Measurements from ENCODE around the gene ST6GAL1.
"Not testable (repeated sequence)": the region's sequence is repeated elsewhere in the genome, so short reads cannot be mapped to it uniquely, and the experiment has no call there.

The ST6GAL1 gene, protein sequence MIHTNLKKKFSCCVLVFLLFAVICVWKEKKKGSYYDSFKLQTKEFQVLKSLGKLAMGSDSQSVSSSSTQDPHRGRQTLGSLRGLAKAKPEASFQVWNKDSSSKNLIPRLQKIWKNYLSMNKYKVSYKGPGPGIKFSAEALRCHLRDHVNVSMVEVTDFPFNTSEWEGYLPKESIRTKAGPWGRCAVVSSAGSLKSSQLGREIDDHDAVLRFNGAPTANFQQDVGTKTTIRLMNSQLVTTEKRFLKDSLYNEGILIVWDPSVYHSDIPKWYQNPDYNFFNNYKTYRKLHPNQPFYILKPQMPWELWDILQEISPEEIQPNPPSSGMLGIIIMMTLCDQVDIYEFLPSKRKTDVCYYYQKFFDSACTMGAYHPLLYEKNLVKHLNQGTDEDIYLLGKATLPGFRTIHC

DNA sequence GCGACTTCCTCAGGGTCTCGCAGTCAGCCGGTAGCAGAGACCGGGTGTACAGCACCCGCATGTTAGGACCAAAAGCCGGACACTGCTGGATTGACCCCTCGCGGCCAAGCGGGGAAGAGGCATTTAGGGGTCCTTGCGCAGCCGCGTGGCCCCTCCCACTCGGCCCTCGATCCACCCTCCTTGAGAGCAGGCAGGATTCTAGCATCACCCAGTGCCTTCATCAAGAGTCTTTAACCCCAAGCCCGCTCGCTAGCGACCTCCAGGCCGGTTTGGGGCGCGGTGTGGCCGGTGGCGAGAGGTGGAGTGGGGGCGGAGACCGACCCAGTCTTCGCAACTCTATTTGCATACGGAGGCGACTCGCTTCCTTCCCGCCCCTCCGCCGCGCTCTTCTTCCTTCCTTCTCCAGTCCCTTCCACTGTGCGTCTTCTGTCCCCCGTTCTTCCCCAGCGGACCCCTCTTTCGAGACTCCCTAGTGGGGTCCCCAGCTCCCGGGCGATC, at the start of gene ST6GAL1:
ST6GAL1 (plus strand) TSS at position 384 of the 498 bp plus-strand sequence. CDS start 112,178 bp downstream, outside the sequence.
- DNase-seq = no peak

DNA sequence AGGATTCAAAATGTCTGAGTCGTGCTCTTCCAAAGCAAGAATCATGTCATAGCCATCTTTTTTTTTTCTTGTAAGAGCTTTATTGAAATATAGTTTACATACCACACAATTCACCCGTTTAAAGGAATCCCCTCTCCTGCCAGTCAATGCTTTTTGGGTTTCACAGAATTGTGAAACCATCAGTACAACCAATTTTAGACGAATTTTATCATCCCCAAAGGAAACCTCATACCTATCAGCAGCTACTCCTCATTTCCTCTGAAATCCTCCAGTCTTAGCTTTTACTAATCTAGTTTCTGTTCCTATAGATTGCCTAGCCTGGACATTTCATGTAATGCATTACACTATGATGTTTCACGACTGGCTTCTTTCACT, 48.2 kb upstream of the ST6GAL1 start:
- no peak for DNase-seq

DNA sequence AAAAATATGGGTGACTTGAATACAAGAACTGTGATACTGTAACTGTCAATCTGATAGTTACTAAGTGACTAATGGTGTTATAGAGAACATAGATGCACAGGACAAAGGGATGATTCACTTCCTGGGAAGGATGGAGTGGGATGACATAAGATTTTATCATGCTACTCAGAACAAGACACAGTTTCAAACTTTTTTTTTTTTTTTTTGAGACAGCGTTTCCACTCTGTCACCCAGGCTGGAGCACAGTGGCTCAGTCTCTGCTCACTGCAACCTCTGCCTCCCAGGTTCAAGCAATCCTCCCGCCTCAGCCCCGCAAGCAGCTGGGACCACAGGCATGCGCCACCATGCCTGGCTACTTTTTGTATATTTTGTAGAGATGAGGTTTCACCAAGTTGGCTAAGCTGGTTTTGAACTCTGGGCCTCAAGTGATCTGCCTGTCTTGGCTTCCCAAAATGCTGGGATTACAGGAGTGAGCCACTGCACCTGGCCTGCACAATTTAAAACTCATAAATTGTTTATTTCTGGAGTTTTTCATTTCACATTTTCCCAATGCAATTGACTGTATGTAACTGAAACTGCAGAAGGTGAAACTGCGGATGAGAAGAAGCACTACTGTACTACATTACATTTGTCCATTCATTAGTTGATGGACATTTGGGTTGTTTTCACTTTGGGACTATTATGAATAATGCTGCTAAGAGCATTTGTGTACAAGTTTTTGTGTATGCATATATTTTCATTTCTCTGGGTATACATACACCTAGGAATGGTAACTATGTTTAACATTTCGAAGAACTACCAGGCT, 47.2 kb upstream of the ST6GAL1 start:
- no peak for DNase-seq

DNA sequence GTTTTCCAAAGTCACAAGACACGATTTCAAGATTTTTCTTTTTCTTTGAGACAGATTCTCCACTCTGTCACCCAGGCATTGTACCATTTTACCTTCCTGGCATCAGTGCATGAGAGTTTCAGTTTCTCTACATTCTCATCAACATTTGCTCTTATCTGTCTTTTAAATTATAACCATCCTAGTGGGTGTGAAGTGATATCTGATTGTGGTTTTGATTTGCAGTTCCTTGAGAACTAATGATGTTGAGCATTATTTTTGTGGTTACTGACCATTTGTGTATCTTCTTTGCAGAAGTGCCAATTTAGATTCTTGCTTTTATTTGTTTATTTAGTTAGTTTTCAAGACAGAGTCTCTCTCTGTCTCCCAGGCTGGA, 46.7 kb upstream of the ST6GAL1 start:
- no peak for DNase-seq

DNA sequence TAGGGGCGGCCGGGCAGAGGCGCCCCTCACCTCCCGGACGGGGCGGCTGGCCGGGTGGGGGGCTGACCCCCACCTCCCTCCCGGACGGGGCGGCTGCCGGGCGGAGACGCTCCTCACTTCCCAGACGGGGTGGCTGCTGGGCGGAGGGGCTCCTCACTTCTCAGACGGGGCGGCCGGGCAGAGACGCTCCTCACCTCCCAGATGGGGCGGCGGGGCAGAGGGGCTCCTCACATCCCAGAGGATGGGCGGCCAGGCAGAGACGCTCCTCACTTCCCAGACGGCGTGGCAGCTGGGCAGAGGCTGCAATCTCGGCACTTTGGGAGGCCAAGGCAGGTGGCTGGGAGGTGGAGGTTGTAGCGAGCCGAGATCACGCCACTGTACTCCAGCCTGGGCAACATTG, 45.5 kb upstream of the ST6GAL1 start:
- not testable (repeated sequence) for DNase-seq

DNA sequence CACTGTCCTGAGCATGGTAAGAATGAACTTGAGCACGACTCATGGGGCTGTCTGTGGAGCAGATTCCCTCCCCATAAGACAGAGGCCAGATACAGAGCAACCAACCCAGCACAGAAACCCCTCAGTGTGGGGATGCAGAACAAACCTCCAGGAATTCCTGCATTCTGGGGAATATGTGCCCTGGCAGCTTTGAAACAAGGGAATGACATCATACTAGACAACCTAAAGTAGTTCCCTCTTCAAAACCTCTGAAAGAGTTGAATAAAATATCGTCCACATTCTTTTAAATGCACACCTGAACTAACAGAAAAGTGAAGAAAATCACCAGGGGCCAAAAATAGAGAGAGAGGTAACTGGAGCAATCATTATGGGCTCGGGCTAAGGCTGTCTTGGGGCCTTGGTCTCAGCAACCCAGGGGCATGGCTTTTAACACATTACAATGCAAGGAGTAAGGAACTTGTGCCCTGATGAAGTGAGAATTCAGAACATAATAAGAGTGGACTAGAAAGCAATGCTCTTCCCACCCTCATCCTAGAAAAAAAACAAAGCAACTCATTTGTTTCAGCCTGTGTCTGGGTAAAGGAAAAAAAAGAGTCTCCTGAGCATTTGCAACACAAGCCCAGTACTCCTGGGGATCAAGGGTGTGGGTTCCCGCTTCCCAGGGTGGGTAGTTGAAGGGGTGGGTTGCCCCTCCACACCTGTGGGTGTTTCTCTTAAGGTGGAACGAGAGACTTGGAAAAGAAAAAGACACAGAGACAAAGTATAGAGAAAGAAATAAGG, 43.9 kb upstream of the ST6GAL1 start:
- DNase-seq = no peak

DNA sequence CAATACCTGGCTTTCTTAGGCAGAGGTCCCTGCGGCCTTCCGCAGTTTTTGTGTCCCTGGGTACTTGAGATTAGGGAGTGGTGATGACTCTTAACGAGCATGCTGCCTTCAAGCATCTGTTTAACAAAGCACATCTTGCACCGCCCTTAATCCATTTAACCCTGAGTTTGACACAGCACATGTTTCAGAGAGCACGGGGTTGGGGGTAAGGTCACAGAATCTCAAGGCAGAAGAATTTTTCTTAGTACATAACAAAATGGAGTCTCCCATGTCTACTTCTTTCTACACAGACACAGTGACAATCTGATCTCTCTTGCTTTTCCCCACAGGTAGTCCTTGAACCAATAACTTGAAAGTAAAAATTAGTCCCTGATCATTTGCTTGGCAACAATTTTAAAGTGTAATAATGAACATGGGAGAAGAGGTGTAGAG, 42.8 kb upstream of the ST6GAL1 start:
- not testable (repeated sequence) for DNase-seq

DNA sequence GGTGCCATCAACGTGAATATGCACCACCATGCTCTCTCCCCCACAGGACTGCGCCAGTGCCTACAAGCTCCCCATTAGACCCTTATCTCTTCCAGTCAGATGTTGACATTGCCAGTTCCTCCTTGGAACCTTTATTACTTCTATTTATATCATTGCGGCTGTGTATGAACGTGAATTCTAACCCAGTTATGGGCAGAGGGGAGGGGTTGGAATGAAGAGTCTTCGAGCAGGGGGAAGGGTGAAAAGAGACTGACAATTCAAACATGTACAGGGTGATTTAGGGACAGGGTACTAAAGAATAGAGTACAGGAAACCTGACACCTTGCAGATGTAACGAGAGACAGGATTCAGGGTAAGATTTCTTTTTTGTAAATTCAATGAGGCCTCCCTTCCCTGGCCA, 41.8 kb upstream of the ST6GAL1 start:
- DNase-seq = no peak

DNA sequence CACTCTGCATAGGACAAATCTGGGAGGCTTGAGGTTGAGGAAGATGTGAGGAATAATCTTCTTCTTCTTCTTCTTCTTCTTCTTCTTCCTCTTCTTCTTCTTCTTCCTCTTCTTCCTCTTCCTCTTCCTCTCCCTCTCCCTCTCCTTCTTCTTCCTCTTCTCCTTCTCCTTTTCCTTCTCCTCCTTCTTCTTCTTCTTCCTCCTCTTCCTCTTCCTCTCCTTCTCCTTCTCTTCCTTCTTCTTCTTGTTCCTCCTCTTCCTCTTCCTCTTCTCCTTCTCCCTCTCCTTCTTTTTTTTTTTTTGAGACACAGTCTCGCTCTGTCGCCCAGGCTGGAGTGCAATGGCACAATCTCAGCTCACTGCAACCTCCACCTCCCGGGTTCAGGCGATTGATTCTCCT, 40.6 kb upstream of the ST6GAL1 start:
- not testable (repeated sequence) for DNase-seq

DNA sequence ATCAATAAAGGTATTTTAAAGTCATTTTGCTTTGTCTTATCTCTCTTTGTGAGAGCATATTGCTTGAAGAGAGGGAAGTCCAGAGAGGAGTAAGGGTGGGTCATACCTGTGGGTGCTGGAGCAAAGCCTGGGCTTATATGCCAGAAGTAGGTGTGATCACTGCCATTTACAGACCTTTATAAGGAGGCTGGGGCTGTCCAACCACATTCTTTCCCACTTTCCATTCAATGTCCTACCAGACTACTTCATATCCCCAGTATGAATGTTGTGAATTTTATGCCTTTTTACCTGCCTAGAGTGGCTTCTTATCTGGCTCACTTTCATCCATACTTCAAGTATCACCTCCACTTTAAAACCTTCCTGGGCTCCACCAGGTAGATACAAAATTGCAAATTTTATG, 39.4 kb upstream of the ST6GAL1 start:
- DNase-seq = no peak

DNA sequence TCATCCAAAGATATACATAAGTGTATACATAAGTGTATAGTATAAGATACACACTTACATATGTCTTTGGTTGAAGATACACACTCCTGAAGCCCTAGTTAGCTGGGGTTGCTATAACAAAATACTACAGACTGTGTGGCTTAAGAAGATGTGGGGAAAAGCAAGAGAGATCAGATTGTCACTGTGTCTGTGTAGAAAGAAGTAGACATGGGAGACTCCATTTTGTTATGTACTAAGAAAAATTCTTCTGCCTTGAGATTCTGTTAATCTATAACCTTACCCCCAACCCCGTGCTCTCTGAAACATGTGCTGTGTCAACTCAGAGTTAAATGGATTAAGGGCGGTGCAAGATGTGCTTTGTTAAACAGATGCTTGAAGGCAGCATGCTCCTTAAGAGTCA, 37.3 kb upstream of the ST6GAL1 start:
- DNase-seq = not testable (repeated sequence)

DNA sequence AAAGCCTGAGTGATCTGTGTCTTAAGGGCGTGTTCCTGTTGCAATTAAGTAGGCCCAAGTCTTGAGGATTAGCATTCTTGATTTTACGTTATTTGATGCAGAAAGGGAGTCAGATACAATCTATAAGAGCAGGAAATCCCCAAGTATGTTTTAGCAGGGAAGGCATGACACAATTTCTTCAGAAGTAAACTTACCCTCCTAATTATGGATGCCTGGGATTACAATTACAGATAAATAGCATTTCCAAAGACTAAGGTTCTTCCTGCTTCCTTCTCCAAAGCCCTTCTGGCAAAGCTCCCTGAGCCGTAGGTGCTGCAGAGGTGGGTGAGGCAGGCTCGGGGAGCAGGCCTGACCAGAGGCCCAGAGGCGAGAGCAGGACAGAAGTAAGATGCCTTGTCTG, 34.9 kb upstream of the ST6GAL1 start:
- no peak for DNase-seq

DNA sequence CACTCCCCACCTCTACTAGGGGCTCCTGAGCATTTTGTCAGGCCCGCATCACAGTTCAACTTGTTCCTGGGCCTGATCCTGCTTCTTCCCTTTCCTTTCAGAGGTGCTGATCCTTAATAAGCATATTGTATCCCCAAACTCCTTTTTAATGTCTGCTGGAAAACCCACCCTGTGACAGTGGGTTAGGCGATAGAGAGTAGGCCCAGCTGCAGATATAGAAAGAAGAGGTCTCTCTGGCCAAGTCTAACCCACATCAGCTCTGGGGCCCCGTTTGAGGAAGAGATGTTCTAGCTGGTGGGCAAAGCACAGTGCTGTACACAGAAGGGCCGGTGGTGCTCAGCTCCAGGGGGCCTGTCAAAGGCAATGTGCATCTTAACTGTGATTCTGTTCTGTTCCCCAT, 34.3 kb upstream of the ST6GAL1 start:
- no peak for DNase-seq

DNA sequence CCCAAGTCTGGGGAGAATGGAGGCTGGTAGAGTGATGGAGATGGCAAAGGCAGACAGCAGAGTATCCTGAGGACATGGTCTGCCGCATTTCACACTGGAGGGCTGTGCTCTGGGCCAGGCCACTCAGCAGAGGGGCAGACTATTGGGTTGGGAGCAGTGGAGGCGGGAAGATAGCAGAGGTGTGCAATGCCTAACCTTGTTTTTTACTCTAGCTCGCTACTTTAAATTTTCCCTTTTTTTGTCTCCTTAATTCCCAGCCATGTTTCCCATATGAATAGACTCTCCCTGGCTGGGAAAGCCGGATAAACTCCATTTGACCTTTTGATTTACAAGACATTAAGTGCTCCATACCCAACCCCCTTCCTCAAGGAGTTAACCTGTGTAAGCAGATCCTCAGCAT, 33.5 kb upstream of the ST6GAL1 start:
- no peak for DNase-seq

DNA sequence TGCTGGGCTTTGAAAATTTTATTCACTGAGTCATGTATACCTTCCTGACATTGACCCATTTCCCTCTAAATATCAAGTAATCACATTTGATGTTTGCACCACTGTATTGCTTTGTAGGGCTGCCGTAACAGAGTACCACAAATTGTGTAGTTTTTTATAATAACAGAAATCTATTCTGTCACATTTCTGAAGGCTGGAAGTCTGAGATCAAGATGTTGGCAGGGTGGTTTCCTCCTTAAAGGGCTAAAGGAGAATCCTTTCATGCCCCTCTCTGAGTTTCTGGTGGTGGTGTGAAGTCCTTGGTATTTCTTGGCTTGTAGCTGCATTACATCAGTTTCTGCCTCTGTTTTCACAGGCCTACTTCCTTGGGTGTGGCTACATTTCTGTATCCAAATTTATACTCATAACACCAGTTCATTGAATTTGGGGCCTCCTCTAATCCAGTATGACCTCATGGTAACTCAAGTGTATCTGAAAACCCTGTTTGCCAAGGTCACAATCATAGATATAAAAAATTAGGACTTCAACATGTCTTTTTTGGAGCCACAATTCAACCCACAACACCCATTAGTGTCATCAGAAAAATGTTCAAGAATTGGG, 29.1 kb upstream of the ST6GAL1 start:
- no peak for DNase-seq

DNA sequence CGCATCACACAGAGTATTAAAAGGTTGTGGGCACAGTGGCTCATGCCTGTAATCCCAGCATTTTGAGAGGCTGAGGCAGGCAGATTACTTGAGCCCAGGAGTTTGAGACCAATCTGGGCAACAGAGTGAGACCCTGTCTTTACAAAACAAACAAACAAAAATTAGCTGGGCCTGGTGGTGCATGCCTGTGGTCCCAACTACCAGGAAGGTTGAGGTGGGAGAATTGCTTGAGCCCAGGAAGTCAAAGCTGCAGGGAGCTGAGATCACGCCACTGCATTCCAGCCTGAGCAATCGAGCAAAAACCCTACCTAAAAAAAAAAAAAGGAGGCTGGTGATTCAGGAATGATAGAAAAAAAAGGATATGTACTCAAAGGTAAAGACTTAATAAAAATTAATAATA, 28.2 kb upstream of the ST6GAL1 start:
- DNase-seq = no peak

DNA sequence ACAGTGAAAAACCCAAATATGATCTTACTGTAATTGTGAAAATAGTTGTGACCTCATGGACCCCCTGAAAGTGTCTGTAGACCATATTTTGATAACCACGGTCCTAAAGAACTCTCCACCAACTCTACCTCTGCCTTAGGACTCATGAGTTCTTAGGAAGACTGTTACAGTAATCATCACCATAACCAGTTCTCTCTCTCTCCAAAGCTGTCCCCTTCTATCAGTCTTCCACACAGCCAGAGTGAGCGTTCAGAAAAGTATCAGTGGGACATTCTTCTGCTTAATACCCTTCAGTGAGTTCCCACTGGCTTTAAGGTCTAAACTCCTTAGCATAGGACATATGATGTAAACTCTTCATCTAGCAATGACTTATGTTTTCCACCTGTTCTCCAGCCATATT, 27.6 kb upstream of the ST6GAL1 start:
- no peak for DNase-seq

DNA sequence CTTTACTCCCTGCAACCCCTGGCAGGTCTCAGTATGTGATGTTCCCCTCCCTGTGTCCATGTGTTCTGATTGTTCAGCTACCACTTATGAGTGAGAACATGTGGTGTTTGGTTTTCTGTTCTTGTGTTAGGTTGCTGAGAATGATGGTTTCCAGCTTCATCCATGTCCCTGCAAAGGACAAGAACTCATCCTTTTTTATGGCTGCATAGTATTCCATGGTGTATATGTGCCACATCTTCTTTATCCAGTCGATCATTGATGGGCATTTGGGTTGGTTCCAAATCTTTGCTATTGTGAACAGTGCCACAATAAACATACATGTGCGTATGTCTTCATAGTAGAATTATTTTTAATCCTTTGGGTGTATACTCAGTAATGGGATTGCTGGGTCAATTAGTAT, 26.6 kb upstream of the ST6GAL1 start:
- DNase-seq = not testable (repeated sequence)

DNA sequence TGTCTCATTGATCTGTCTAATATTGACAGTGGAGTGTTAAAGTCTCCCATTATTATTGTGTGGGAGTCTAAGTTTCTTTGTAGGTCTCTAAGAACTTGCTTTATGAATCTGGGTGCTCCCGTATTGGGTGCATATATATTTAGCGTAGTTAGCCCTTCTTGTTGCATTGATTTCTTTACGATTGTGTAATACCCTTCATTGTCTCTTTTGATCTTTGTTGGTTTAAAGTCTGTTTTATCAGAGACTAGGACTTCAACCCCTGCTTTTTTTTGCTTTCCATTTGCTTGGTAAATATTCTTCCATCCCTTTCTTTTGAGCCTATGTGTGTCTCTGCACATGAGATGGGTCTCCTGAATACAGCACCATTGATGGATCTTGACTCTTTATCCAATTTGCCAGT, 23.3 kb upstream of the ST6GAL1 start:
- not testable (repeated sequence) for DNase-seq

DNA sequence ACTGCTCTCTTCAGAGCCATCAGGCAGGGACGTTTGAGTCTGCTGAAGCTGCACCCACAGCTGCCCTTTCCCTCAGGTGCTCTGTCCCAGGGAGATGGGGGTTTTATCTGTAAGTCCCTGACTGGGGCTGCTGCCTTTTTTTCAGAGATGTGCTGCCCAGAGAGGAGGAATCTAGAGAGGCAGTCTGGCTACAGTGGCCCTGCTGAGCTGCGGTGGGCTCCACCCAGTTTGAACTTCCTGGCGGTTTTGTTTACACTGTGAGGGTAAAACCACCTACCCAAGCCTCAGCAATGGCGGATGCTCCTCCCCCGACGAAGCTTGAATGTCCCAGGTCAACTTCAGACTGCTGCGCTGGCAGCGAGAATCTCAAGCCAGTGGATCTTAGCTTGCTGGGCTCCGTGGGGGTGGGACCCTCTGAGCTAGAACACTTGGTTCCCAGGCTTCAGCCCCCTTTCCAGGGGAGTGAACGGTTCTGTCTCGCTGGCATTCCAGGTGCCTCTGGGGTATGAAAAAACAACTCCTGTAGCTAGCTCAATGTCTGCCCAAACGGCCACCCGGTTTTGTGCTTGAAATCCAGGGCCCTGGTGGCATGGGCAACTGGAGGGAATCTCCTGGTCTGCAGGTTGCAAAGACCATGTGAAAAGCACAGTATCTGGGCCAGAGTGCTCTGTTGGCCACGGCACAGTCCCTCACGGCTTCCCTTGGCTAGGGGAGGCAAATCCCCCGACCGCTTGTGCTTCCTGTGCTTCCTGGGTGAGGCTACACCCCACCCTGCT, 21.1 kb upstream of the ST6GAL1 start:
- DNase-seq = no peak

DNA sequence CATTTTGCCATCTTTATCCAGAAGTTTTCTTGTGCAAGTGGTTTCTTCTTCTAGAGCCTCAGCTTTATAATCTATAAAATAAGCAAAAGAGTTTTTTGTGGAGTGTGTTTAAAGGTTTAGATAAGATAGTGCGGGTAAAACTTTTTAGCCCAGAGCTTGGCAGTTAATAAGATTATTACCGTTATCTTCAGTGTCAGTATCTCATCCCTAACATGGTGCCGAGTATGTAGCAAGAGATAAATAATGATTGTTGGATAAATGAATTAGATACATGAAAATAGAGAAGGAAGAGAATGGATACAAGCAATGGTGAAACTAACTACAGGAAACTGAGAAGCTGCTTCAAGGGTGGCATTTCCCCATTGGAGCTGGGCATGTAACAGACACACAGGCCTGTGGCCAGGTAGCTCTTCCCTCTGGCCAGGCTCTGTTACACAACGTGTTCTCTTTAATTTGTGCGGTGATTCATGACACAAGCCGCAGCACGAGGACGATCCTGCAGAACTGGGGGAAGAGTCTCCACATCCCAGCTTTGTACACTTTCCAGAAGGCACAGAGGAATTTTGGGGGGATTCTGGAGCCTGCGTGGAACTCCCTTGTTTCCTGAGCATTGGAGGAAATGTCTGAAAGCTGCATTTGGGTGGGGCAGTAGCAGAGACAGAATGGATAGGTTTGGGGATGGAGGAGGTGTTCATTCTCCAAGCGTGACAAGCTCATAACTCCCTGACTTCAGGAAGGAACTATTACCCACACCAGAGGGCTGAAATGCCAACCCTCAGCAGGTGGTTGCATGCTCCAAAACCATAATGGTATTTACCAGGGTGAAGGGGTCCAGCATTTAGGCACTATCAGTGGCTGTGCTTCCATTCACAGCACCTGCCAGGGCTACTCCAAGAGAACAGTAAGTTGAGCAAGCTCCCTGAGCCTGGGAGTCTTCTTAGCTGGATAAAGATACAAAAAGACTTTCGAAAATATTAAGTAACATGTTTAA, 14.2 kb upstream of the ST6GAL1 start:
- no peak for DNase-seq
